ENCODE measurements around the gene SLC25A24.

- TF ChIP-seq EGR1 (IDR thresholded peaks at IDR 0.05; ENCODE audit: low read depth in 2 of 2) (no peak), SP1 (IDR thresholded peaks at IDR 0.05) (no peak), GABPA (IDR thresholded peaks at IDR 0.05 in 1 of 2, conservative IDR thresholded peaks at IDR 0.05 in 1 of 2) (no peak), CTCF (IDR thresholded peaks at IDR 0.05; ENCODE audit: low read depth, low read length, missing input control) (no peak), ATF3 (IDR thresholded peaks at IDR 0.05) (no peak), REST (IDR thresholded peaks at IDR 0.05) (no peak), ZBTB33 (IDR thresholded peaks at IDR 0.05) (no peak), YY1 (IDR thresholded peaks at IDR 0.05) (no peak), JUND (IDR thresholded peaks at IDR 0.05) (no peak), RAD21 (IDR thresholded peaks at IDR 0.05) (no peak), FOXA1 (IDR thresholded peaks at IDR 0.05) (no peak), TAF1 (conservative IDR thresholded peaks at IDR 0.05) (no peak)
Measured at GRCh38 chr1:108190686-108191416, 9.3 kb downstream of the SLC25A24 start.

Measured in liver (tissue), 3 donors.